Muscle layer of duodenum (tissue), 2 donors: ENCODE results near the gene MZF1.

Experiments used
- H3K27ac ChIP-seq: one replicate; pipeline ENCODE4 v1.7.0; 2013; ENCODE audit warnings: mild to moderate bottlenecking, low read length
- H3K27me3 ChIP-seq: one replicate; pipeline ENCODE4 v1.7.0; 2013; ENCODE audit warnings: low read depth, mild to moderate bottlenecking, control low read depth, low read length
- H3K36me3 ChIP-seq, 2 donors: one replicate each; pipeline ENCODE4 v1.7.0; 2013; ENCODE audit warnings: low read length in 2 of 2, control low read depth in 1 of 2, mild to moderate bottlenecking in 1 of 2; ENCODE audit not compliant: insufficient read depth in 2 of 2, control insufficient read depth in 1 of 2
- H3K4me1 ChIP-seq, 2 donors: one replicate each; pipeline ENCODE4 v1.7.0; 2013; ENCODE audit warnings: low read length in 2 of 2, mild to moderate bottlenecking in 2 of 2, control low read depth in 1 of 2, moderate library complexity in 1 of 2; ENCODE audit not compliant: insufficient read depth in 2 of 2, control insufficient read depth in 1 of 2
- H3K4me3 ChIP-seq, 2 donors: one replicate each; pipeline ENCODE4 v1.7.0; 2013; ENCODE audit warnings: low read length in 2 of 2, low read depth in 1 of 2, mild to moderate bottlenecking in 1 of 2
- H3K9me3 ChIP-seq, 2 donors: one replicate each; pipeline ENCODE4 v1.7.0; 2013; ENCODE audit warnings: low read length in 2 of 2, control low read depth in 1 of 2, mild to moderate bottlenecking in 1 of 2; ENCODE audit not compliant: control insufficient read depth in 1 of 2
- donor health status: healthy.

MZF1 gene

DNA sequence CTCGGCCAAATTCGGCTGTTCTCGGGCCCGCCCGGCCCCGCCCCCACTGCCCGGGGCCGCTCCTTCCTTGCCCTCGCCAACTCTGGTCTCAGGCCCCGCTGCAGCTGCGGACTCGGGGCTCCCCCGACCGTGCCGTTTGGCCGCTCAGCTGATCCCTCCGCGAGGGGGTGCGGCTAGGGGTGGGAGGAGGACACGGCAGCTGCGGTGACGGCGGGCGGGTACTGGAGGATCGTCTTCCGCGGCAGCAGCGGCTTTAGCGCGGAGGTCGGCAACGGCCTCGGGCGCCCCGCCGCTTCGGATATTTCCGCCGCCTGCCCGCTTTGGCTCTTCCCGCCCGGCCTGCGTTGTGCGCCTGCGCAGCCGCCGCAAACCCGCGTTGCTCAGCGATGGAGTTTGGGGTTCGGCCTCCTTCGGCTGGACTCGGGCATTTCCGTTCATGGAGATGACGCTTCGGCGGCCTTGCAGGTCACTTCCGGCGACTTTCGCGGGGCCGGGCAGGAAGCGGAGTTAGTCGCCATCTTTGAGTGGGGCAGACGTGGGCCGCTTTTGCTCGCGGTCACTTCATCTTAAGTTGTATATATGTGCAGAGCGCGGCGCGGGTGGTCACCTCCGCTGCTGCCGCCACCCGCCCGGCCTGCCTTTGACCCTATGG lies 14.4 kb downstream of the MZF1 start:
- Histone ChIP-seq H3K4me1 (peaks cover 22 to 72% of the 10 kb centered on the region in 2 donors), H3K27ac (peak overlapping the region; percentile 99), H3K9me3 (no peaks in the 10 kb centered on the region), H3K4me3 (peak overlapping the region; percentile 77 to 92), H3K36me3 (peaks cover 9 to 20% of the 10 kb centered on the region in 2 donors), H3K27me3 (no peaks in the 10 kb centered on the region)

DNA sequence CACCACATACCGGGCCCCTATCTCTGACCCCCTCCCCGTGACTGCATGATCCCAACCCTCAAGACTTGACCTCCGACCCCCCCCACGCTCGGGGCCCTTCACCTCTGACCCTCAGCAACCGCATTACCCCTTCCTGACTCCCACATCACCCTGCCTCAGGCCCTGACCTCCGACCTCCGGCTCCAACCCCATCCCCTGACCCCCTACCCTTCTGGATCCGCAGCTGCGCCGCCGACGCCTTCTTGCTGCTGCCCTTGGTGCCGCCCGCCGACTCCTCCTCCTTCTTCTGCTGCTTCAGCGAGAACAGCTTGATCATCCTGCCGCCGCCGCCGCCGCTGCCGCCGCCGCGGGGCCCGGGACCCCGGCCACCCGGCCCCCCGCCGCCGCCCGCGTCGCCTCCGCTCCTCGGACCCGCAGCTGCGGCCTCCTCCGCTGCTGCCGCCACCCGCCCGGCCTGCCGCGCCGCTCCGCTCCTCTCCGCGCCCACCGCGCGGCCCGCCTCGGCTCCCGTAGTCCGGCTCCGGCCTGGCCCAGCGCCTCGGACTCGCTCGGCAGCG lies 15.0 kb downstream of the MZF1 start, which contains the start of gene UBE2M:
Gene UBE2M (minus strand): TSS at position 546 of the 557 bp plus-strand sequence. CDS start 230 bp downstream, at position 316.
- peaks cover 9 to 20% of the 10 kb centered on the region in 2 donors for H3K36me3 ChIP-seq
- H3K4me3 ChIP-seq, result peak within 1 kb of the TSS; percentile 81 to 92
- H3K4me1 ChIP-seq, result peaks cover 20 to 71% of the 10 kb centered on the region in 2 donors
- peak within 1 kb of the TSS; percentile 99 for H3K27ac ChIP-seq
- no peaks in the 10 kb centered on the region for H3K9me3 ChIP-seq
- no peaks in the 10 kb centered on the region for H3K27me3 ChIP-seq

GRCh38 chr19:58557221-58558065 lies 15.7 kb downstream of the MZF1 start:
- Histone ChIP-seq H3K36me3 (peaks cover 14 to 26% of the 10 kb centered on the region in 2 donors), H3K27me3 (no peaks in the 10 kb centered on the region), H3K27ac (peak overlapping the region; percentile 88), H3K4me1 (peaks cover 16 to 64% of the 10 kb centered on the region in 2 donors), H3K4me3 (peak overlapping the region; percentile 81 to 90), H3K9me3 (no peaks in the 10 kb centered on the region)

DNA sequence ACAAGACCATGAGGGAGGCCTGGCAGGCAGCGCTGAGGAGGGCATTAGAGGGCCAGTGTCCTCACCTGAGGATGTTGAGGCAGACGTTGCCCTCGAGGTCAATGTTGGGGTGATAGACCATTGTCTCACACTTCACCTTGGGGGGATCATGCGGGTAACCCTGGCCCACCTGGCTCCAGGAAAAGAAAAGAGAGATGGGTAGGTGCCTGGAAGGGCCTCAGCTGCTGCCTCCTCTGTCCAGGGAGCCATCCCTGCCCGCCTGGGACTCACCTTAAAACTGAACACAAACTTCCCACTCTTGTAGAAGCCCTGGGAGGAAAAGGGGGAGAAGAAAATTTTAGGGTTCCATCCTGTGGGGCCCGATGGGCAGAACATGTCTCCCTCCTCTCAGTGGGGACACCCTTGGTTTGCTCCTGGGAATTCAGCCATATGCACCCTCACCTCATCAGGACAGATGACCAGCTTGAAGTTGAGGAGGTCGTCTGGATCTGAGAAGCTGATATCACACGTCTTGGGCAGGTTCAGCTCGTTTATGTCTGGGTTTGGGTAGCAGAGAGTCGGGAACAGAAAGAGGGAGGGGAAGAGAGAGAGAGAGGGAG lies 16.4 kb downstream of the MZF1 start:
- Histone ChIP-seq H3K27ac (peak overlapping the region; percentile 88), H3K27me3 (no peaks in the 10 kb centered on the region), H3K4me3 (peak overlapping the region; percentile 81 to 90), H3K9me3 (no peaks in the 10 kb centered on the region), H3K36me3 (peaks cover 21 to 33% of the 10 kb centered on the region in 2 donors), H3K4me1 (peaks cover 14 to 57% of the 10 kb centered on the region in 2 donors)

GRCh38 chr19:58555920-58556621 lies 17.1 kb downstream of the MZF1 start:
- Histone ChIP-seq H3K36me3 (peaks cover 26 to 40% of the 10 kb centered on the region in 2 donors), H3K4me3 (peak overlapping the region in 1 of 2 donors; percentile 91), H3K9me3 (no peaks in the 10 kb centered on the region), H3K4me1 (peaks cover 12 to 53% of the 10 kb centered on the region in 2 donors), H3K27me3 (no peaks in the 10 kb centered on the region), H3K27ac (no peak overlapping the region)

DNA sequence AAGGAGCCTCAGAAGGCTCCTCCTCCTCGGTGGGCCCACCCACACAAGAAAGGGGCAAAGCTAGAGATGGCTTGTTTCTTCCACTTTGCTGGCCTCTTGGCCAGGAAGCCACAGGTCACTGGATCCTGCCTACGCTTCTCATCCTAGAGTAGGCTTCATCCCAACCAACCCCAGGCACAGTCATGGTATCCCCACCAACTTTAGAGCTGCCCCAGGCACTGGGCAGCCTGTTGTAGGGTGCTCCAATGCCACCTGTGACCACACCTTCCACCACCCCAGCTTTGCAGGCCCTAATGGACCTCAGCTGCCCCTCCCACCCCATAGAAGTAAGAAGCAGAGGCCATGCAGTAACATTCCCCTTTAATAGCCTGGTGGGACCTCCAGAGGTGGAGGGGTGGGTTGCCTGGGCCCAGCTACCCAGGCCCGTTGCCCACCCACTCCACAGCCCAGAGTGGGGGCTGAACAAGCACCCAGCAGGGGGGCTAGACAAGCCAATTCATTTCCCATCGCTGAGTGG lies 17.7 kb downstream of the MZF1 start:
- H3K9me3 ChIP-seq, result no peaks in the 10 kb centered on the region
- peak overlapping the region; percentile 94 for H3K27ac ChIP-seq
- H3K27me3 ChIP-seq, result no peaks in the 10 kb centered on the region
- H3K36me3 ChIP-seq, result peaks cover 32 to 46% of the 10 kb centered on the region in 2 donors
- H3K4me1 ChIP-seq, result peaks cover 12 to 51% of the 10 kb centered on the region in 2 donors
- H3K4me3 ChIP-seq, result peak overlapping the region; percentile 84 to 91

DNA sequence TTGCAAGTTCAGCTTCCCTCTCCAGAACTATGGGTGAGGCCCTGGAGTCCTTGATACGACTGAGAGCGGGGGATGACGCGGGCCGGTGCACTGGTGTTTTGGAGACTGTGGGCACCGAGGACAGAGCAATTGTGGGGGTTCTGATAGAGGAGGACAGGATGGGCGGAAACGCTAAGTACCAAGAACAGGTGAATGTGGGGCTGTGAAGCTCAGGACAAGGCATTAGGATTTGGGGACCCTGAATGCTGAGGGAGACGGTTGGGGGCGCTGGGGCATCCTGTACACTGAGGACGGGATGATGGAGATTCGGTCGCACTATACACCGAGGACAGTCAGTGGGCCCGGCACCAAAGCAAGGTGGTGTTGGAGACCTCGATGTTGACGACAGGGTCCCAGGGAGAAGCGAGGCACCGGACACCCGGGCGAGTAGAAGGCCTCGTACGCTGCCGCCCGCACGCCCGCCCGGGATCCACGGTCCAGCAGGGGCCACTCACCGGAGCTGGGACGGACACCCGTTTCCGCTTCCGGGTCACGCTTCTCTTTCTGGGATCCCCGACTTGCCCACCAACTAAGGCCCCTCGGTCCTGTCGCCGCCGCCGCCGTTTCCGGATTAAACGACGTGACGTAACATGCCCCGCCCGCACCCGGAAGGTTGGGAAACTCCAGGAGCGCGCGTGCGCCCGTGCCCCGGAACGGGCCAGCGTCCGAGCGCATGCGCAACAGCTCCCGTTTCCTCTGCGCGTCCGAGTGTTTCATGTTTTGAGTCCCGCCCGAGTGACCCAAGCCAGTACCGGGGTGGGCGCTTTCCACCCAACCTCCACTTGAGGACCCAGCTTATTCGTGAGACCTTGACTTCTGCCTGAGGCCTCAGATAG lies 18.4 kb downstream of the MZF1 start, which contains the start of gene CHMP2A:
Gene CHMP2A (minus strand): TSS at position 612 of the 875 bp plus-strand sequence. CDS start 893 bp downstream, outside the sequence.
- Histone ChIP-seq H3K36me3 (peaks cover 39 to 53% of the 10 kb centered on the region in 2 donors), H3K4me3 (peak within 1 kb of the TSS; percentile 84 to 91), H3K27me3 (no peaks in the 10 kb centered on the region), H3K9me3 (no peaks in the 10 kb centered on the region), H3K27ac (peak within 1 kb of the TSS; percentile 94), H3K4me1 (peaks cover 9 to 44% of the 10 kb centered on the region in 2 donors)

DNA sequence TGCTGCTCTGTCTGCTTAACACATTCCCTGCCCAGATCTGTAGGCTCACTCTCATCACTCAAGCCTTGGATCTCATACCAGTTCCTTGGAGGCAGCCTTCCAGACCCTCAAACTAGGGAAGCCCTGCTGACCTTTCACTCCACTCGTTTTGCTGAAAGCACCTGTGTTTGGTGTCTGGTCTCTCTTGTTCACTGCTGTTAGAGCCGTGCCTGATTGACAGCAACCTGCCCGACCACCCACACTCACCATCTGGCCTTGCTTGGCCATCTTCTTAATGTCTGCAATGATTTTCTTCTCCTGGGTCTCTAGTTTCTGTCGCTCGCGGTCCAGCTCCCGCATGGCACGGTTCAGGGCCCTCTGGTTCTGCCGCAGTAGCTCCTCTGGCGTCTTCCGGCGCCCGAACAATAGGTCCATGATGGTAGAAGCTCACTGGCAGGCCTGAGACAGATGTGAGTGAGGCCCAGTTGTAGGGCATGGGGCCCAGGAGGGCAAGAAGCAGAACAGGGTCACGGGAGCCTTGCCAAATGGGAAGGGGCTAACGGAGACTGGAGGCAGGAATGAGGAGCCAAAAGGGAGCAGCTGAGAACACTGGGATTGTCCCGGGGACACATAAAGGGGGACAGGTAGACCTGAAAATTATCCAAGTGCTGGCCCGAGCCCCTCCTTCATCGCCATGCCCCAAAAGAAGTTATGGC lies 19.2 kb downstream of the MZF1 start:
- H3K36me3 ChIP-seq, result peaks cover 47 to 57% of the 10 kb centered on the region in 2 donors
- peaks cover 7 to 38% of the 10 kb centered on the region in 2 donors for H3K4me1 ChIP-seq
- no peaks in the 10 kb centered on the region for H3K27me3 ChIP-seq

GRCh38 chr19:58552655-58553054 lies 20.5 kb downstream of the MZF1 start:
- H3K27ac ChIP-seq, result no peak overlapping the region
- no peaks in the 10 kb centered on the region for H3K27me3 ChIP-seq
- H3K4me1 ChIP-seq, result peaks cover 7 to 37% of the 10 kb centered on the region in 2 donors
- no peaks in the 10 kb centered on the region for H3K9me3 ChIP-seq
- H3K4me3 ChIP-seq, result no peak overlapping the region
- peaks cover 60 to 66% of the 10 kb centered on the region in 2 donors for H3K36me3 ChIP-seq

More for the DNA sequence above, 19.2 kb downstream of the MZF1 start:
- peak overlapping the region; percentile 84 to 91 for H3K4me3 ChIP-seq
- peak overlapping the region; percentile 94 for H3K27ac ChIP-seq
- H3K9me3 ChIP-seq, result no peaks in the 10 kb centered on the region
